Mononuclear cell (primary cell): ENCODE results near the gene CBLN4. TPM values are rescaled to one million over a fixed set of nuclear protein-coding genes. Genes with fewer than 3 reads are reported as not detected.

Experiments used
- H3K27me3 ChIP-seq: 2 replicates; pipeline ENCODE4 v1.6.0; 2011; ENCODE audit warnings: low read length, control low read depth; ENCODE audit not compliant: insufficient read depth
- H3K4me1 ChIP-seq: 2 replicates; pipeline ENCODE4 v1.5.1; 2011; ENCODE audit warnings: mild to moderate bottlenecking, low read length, control low read depth; ENCODE audit not compliant: insufficient read depth
- H3K4me3 ChIP-seq: 2 replicates; pipeline ENCODE4 v1.5.1; 2011; ENCODE audit warnings: mild to moderate bottlenecking, low read length, moderate library complexity
- H3K9me3 ChIP-seq: 2 replicates; pipeline ENCODE4 v1.5.1; 2011; ENCODE audit warnings: low read depth, mild to moderate bottlenecking, control low read depth, low read length
- total RNA-seq: library from RNA; depleted of rRNA; stranded (reverse); fragments of >200 nt; gene quantifications from one replicate; pipeline ENCODE4 v1.2.3, GENCODE V29; 2012

Gene CBLN4
- total RNA-seq, 1 donor, result not detected

GRCh38 chr20:55977690-55978459 is 27.4 kb downstream of the CBLN4 start:
- H3K4me1 ChIP-seq, result no peaks in the 10 kb centered on the region
- no peaks in the 10 kb centered on the region for H3K9me3 ChIP-seq
- H3K27me3 ChIP-seq, result no peaks in the 10 kb centered on the region
- H3K4me3 ChIP-seq, result no peak overlapping the region

- no peaks in the 10 kb centered on the region for H3K9me3 ChIP-seq
- no peaks in the 10 kb centered on the region for H3K27me3 ChIP-seq
- H3K4me1 ChIP-seq, result no peaks in the 10 kb centered on the region
- H3K4me3 ChIP-seq, result no peak overlapping the region
Measured at GRCh38 chr20:55974491-55975202, 30.7 kb downstream of the CBLN4 start.

GRCh38 chr20:55964790-55965189 is 40.5 kb downstream of the CBLN4 start:
- no peaks in the 10 kb centered on the region for H3K9me3 ChIP-seq
- no peaks in the 10 kb centered on the region for H3K27me3 ChIP-seq
- H3K4me1 ChIP-seq, result no peaks in the 10 kb centered on the region
- no peak overlapping the region for H3K4me3 ChIP-seq

- H3K9me3 ChIP-seq, result no peaks in the 10 kb centered on the region
- H3K4me1 ChIP-seq, result no peaks in the 10 kb centered on the region
- H3K27me3 ChIP-seq, result no peaks in the 10 kb centered on the region
- no peak overlapping the region for H3K4me3 ChIP-seq
Measured at GRCh38 chr20:55961376-55962330, 43.7 kb downstream of the CBLN4 start.

GRCh38 chr20:55953201-55953600 is 52.1 kb downstream of the CBLN4 start:
- no peak overlapping the region for H3K4me3 ChIP-seq
- H3K9me3 ChIP-seq, result no peaks in the 10 kb centered on the region
- no peaks in the 10 kb centered on the region for H3K27me3 ChIP-seq
- H3K4me1 ChIP-seq, result no peaks in the 10 kb centered on the region

- Histone ChIP-seq H3K9me3 (peaks cover 7% of the 10 kb centered on the region), H3K27me3 (no peaks in the 10 kb centered on the region), H3K4me3 (no peak overlapping the region), H3K4me1 (no peaks in the 10 kb centered on the region)
Measured at GRCh38 chr20:55947701-55948100, 57.6 kb downstream of the CBLN4 start.

Other genes with a start within 250 kb of the CBLN4 start
- gene MC3R, start 243.2 kb upstream of the CBLN4 start, total RNA-seq, result not detected